Mesothelial cell of epicardium (in vitro differentiated cells): ENCODE results near the gene CD93. TPM values are rescaled to one million over a fixed set of nuclear protein-coding genes. Genes with fewer than 3 reads are reported as not detected.

Experiments used
- DNase-seq, 2 experiments: peaks; one replicate each; pipeline ENCODE4 v3.0.0; 2021; ENCODE audit warnings: low spot score in 2 of 2; ENCODE audit not compliant: unreplicated experiment in 2 of 2
- H3K27ac Mint-ChIP-seq: 2 replicates; pipeline ENCODE4 v1.8.0; 2021; ENCODE audit warnings: mixed read lengths
- H3K27me3 Mint-ChIP-seq: 2 replicates; pipeline ENCODE4 v1.8.0; 2021; ENCODE audit warnings: low read depth, mixed read lengths
- H3K36me3 Mint-ChIP-seq: 2 replicates; pipeline ENCODE4 v1.8.0; 2021; ENCODE audit warnings: mixed read lengths
- H3K4me1 Mint-ChIP-seq: 2 replicates; pipeline ENCODE4 v1.8.0; 2021; ENCODE audit warnings: mixed read lengths
- H3K4me3 Mint-ChIP-seq: 2 replicates; pipeline ENCODE4 v1.8.0; 2021; ENCODE audit warnings: mild to moderate bottlenecking, moderate library complexity, mixed read lengths
- H3K9me3 Mint-ChIP-seq: 2 replicates; pipeline ENCODE4 v1.8.0; 2021; ENCODE audit warnings: mixed read lengths
- CTCF ChIP-seq: fragments of 200-600 bp; sonication (generic); IDR thresholded peaks from one replicate; pipeline ENCODE4 v1.5.0; 2021; ENCODE audit warnings: antibody characterized with exemption; ENCODE audit not compliant: unreplicated experiment
- total RNA-seq: library from RNA; stranded (reverse); gene quantifications from 3 replicates; pipeline ENCODE4 v1.2.1, GENCODE V29; 2021

The CD93 gene
- total RNA-seq, 1 donor from 2014 or later = 0.07 TPM

GRCh38 chr20:23087587-23088251 is 1.6 kb upstream of the CD93 start:
- no peaks in the 10 kb centered on the region for H3K36me3 Mint-ChIP-seq
- no peak overlapping the region for H3K4me3 Mint-ChIP-seq
- H3K27ac Mint-ChIP-seq = no peak overlapping the region
- H3K9me3 Mint-ChIP-seq = no peaks in the 10 kb centered on the region
- peaks cover 19% of the 10 kb centered on the region for H3K27me3 Mint-ChIP-seq
- TF ChIP-seq CTCF = no peak
- no peak for DNase-seq
- H3K4me1 Mint-ChIP-seq = peaks cover 11% of the 10 kb centered on the region

- H3K36me3 Mint-ChIP-seq = no peaks in the 10 kb centered on the region
- no peak for TF ChIP-seq CTCF
- H3K4me1 Mint-ChIP-seq = peaks cover 11% of the 10 kb centered on the region
- no peak for DNase-seq
- peaks cover 14% of the 10 kb centered on the region for H3K27me3 Mint-ChIP-seq
- no peak overlapping the region for H3K27ac Mint-ChIP-seq
- no peak overlapping the region for H3K4me3 Mint-ChIP-seq
- no peaks in the 10 kb centered on the region for H3K9me3 Mint-ChIP-seq
Measured at GRCh38 chr20:23086931-23087411, 847 bp upstream of the CD93 start.

- no peak overlapping the region for H3K27ac Mint-ChIP-seq
- TF ChIP-seq CTCF = no peak
- H3K9me3 Mint-ChIP-seq = no peaks in the 10 kb centered on the region
- DNase-seq = no peak
- H3K27me3 Mint-ChIP-seq = peaks cover 11% of the 10 kb centered on the region
- H3K4me3 Mint-ChIP-seq = no peak overlapping the region
- no peaks in the 10 kb centered on the region for H3K36me3 Mint-ChIP-seq
- peaks cover 11% of the 10 kb centered on the region for H3K4me1 Mint-ChIP-seq
Measured at GRCh38 chr20:23085436-23086055, 578 bp downstream of the CD93 start.

DNA sequence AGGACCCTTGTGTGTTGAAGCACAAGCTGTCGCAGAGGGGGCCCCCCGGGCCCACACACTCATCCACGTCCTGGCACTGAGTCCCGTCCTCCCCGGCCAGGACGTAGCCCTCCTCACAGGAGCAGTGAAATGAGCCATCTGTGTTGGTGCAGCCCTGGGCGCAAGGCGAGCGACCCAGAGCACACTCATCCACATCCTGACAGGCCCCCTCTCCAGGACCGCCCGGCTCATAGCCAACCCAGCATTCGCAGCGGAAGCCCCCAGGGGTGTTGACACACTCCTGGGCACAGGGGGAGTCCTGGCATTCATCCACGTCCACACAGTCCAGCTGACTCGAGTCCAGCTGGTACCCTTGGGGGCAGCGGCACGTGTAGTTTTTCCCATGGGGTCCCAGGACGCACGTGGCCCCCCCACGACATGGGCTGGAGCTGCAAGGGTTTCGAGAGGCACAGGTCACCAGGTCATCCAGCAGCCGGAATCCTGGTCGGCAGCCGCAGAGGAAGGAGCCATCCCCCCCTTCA is 1.2 kb downstream of the CD93 start:
- Mint-ChIP-seq H3K36me3 (no peaks in the 10 kb centered on the region), H3K4me1 (peaks cover 11% of the 10 kb centered on the region), H3K9me3 (no peaks in the 10 kb centered on the region), H3K27me3 (peaks cover 8% of the 10 kb centered on the region), H3K27ac (no peak overlapping the region), H3K4me3 (no peak overlapping the region)
- no peak for DNase-seq
- no peak for TF ChIP-seq CTCF

- no peak overlapping the region for H3K27ac Mint-ChIP-seq
- no peak for TF ChIP-seq CTCF
- no peak for DNase-seq
- no peaks in the 10 kb centered on the region for H3K36me3 Mint-ChIP-seq
- H3K4me3 Mint-ChIP-seq = no peak overlapping the region
- peaks cover 11% of the 10 kb centered on the region for H3K4me1 Mint-ChIP-seq
- H3K27me3 Mint-ChIP-seq = peaks cover 13% of the 10 kb centered on the region
- H3K9me3 Mint-ChIP-seq = no peaks in the 10 kb centered on the region
Measured at GRCh38 chr20:23084282-23084844, 1.8 kb downstream of the CD93 start.
